Measurements from ENCODE around the gene SERPINE2. TPM values are rescaled to one million over a fixed set of nuclear protein-coding genes. Genes with fewer than 3 reads are reported as not detected.

SERPINE2 gene
- total RNA-seq, result 84.7 TPM
- 17.6 TPM for polyA plus RNA-seq

- WGBS, result under 1% methylated on average over 89 of the region's 91 CpGs
- peak within 1 kb of the TSS; percentile 62 for H3K4me3 ChIP-seq (ENCODE audit: low read depth, low read length)
- H3K4me1 ChIP-seq (ENCODE audit: insufficient read depth), result no peaks in the 10 kb centered on the region
- H3K27ac ChIP-seq (ENCODE audit: low read depth), result no peak within 1 kb of the TSS
- no peaks in the 10 kb centered on the region for H3K36me3 ChIP-seq (ENCODE audit: insufficient read depth)
- no peak for DNase-seq (ENCODE audit: extremely low spot score)
These were observed at the start of gene SERPINE2 for GRCh38 chr2:224039080-224039769. SERPINE2 (minus strand) TSS chr2:224039286; CDS start chr2:224001900, 37,386 bp downstream.

- Histone ChIP-seq H3K4me3 (ENCODE audit: low read depth, low read length) (no peak overlapping the region), H3K36me3 (ENCODE audit: insufficient read depth) (no peaks in the 10 kb centered on the region), H3K27ac (ENCODE audit: low read depth) (no peak overlapping the region), H3K4me1 (ENCODE audit: insufficient read depth) (no peaks in the 10 kb centered on the region)
- DNase-seq (ENCODE audit: extremely low spot score), result no peak
- 63% methylated on average over 3 of the region's 3 CpGs for WGBS
These were observed 47.3 kb upstream of the SERPINE2 start for GRCh38 chr2:224086226-224086914.

- 87% methylated on average over 3 of the region's 3 CpGs for WGBS
- H3K27ac ChIP-seq (ENCODE audit: low read depth), result no peak overlapping the region
- H3K4me1 ChIP-seq (ENCODE audit: insufficient read depth), result no peaks in the 10 kb centered on the region
- DNase-seq (ENCODE audit: extremely low spot score), result no peak
- no peak overlapping the region for H3K4me3 ChIP-seq (ENCODE audit: low read depth, low read length)
- no peaks in the 10 kb centered on the region for H3K36me3 ChIP-seq (ENCODE audit: insufficient read depth)
These were observed 46.7 kb upstream of the SERPINE2 start for GRCh38 chr2:224085811-224086210.

GRCh38 chr2:224085246-224085645 lies 46.2 kb upstream of the SERPINE2 start:
- Histone ChIP-seq H3K4me3 (ENCODE audit: low read depth, low read length) (no peak overlapping the region), H3K36me3 (ENCODE audit: insufficient read depth) (no peaks in the 10 kb centered on the region), H3K4me1 (ENCODE audit: insufficient read depth) (no peaks in the 10 kb centered on the region), H3K27ac (ENCODE audit: low read depth) (no peak overlapping the region)
- 66% methylated on average over 2 of the region's 2 CpGs for WGBS
- DNase-seq (ENCODE audit: extremely low spot score), result no peak

GRCh38 chr2:224084266-224084892 lies 45.3 kb upstream of the SERPINE2 start:
- DNase-seq (ENCODE audit: extremely low spot score), result no peak
- no peaks in the 10 kb centered on the region for H3K4me1 ChIP-seq (ENCODE audit: insufficient read depth)
- H3K27ac ChIP-seq (ENCODE audit: low read depth), result no peak overlapping the region
- H3K36me3 ChIP-seq (ENCODE audit: insufficient read depth), result no peaks in the 10 kb centered on the region
- no peak overlapping the region for H3K4me3 ChIP-seq (ENCODE audit: low read depth, low read length)
- WGBS, result 93% methylated on average over 3 of the region's 3 CpGs

GRCh38 chr2:224083638-224084037 lies 44.6 kb upstream of the SERPINE2 start:
- Histone ChIP-seq H3K27ac (ENCODE audit: low read depth) (no peak overlapping the region), H3K36me3 (ENCODE audit: insufficient read depth) (no peaks in the 10 kb centered on the region), H3K4me1 (ENCODE audit: insufficient read depth) (no peaks in the 10 kb centered on the region), H3K4me3 (ENCODE audit: low read depth, low read length) (no peak overlapping the region)
- 92% methylated on average over 2 of the region's 2 CpGs for WGBS
- no peak for DNase-seq (ENCODE audit: extremely low spot score)

- no peaks in the 10 kb centered on the region for H3K4me1 ChIP-seq (ENCODE audit: insufficient read depth)
- no peak overlapping the region for H3K4me3 ChIP-seq (ENCODE audit: low read depth, low read length)
- no peaks in the 10 kb centered on the region for H3K36me3 ChIP-seq (ENCODE audit: insufficient read depth)
- WGBS, result 94% methylated on average over 8 of the region's 8 CpGs
- DNase-seq (ENCODE audit: extremely low spot score), result no peak
- no peak overlapping the region for H3K27ac ChIP-seq (ENCODE audit: low read depth)
These were observed 39.6 kb upstream of the SERPINE2 start for GRCh38 chr2:224078656-224079055.

GRCh38 chr2:224077773-224078507 lies 38.9 kb upstream of the SERPINE2 start:
- Histone ChIP-seq H3K27ac (ENCODE audit: low read depth) (no peak overlapping the region), H3K4me3 (ENCODE audit: low read depth, low read length) (no peak overlapping the region), H3K4me1 (ENCODE audit: insufficient read depth) (no peaks in the 10 kb centered on the region), H3K36me3 (ENCODE audit: insufficient read depth) (no peaks in the 10 kb centered on the region)
- no peak for DNase-seq (ENCODE audit: extremely low spot score)
- WGBS, result 76% methylated on average over 5 of the region's 5 CpGs

GRCh38 chr2:224075588-224075987 lies 36.5 kb upstream of the SERPINE2 start:
- DNase-seq (ENCODE audit: extremely low spot score), result no peak
- H3K4me3 ChIP-seq (ENCODE audit: low read depth, low read length), result no peak overlapping the region
- no peak overlapping the region for H3K27ac ChIP-seq (ENCODE audit: low read depth)
- H3K4me1 ChIP-seq (ENCODE audit: insufficient read depth), result no peaks in the 10 kb centered on the region
- no peaks in the 10 kb centered on the region for H3K36me3 ChIP-seq (ENCODE audit: insufficient read depth)
- WGBS, result 97% methylated on average over 3 of the region's 3 CpGs

- 63% methylated on average over 3 of the region's 3 CpGs for WGBS
- H3K4me1 ChIP-seq (ENCODE audit: insufficient read depth), result no peaks in the 10 kb centered on the region
- no peaks in the 10 kb centered on the region for H3K36me3 ChIP-seq (ENCODE audit: insufficient read depth)
These were observed 34.6 kb upstream of the SERPINE2 start for GRCh38 chr2:224073676-224074075.

GRCh38 chr2:224072541-224073188 lies 33.6 kb upstream of the SERPINE2 start:
- Histone ChIP-seq H3K27ac (ENCODE audit: low read depth) (no peak overlapping the region), H3K36me3 (ENCODE audit: insufficient read depth) (no peaks in the 10 kb centered on the region), H3K4me3 (ENCODE audit: low read depth, low read length) (no peak overlapping the region), H3K4me1 (ENCODE audit: insufficient read depth) (no peaks in the 10 kb centered on the region)
- peak; percentile 43 for DNase-seq (ENCODE audit: extremely low spot score)
- 44% methylated on average over 4 of the region's 4 CpGs for WGBS

More at GRCh38 chr2:224073676-224074075, 34.6 kb upstream of the SERPINE2 start:
- Histone ChIP-seq H3K27ac (ENCODE audit: low read depth) (no peak overlapping the region), H3K4me3 (ENCODE audit: low read depth, low read length) (no peak overlapping the region)
- DNase-seq (ENCODE audit: extremely low spot score), result no peak

- 69% methylated on average over 6 of the region's 6 CpGs for WGBS
- no peak overlapping the region for H3K4me3 ChIP-seq (ENCODE audit: low read depth, low read length)
- DNase-seq (ENCODE audit: extremely low spot score), result no peak
These were observed 30.1 kb upstream of the SERPINE2 start for GRCh38 chr2:224069172-224069571.

GRCh38 chr2:224063298-224063648 lies 24.2 kb upstream of the SERPINE2 start:
- no peaks in the 10 kb centered on the region for H3K4me1 ChIP-seq (ENCODE audit: insufficient read depth)
- no peak overlapping the region for H3K27ac ChIP-seq (ENCODE audit: low read depth)
- H3K36me3 ChIP-seq (ENCODE audit: insufficient read depth), result no peaks in the 10 kb centered on the region
- no peak overlapping the region for H3K4me3 ChIP-seq (ENCODE audit: low read depth, low read length)
- 97% methylated on average over 4 of the region's 4 CpGs for WGBS
- DNase-seq (ENCODE audit: extremely low spot score), result no peak

More at GRCh38 chr2:224069172-224069571, 30.1 kb upstream of the SERPINE2 start:
- Histone ChIP-seq H3K27ac (ENCODE audit: low read depth) (no peak overlapping the region), H3K36me3 (ENCODE audit: insufficient read depth) (no peaks in the 10 kb centered on the region), H3K4me1 (ENCODE audit: insufficient read depth) (no peaks in the 10 kb centered on the region)
